Activated CD8-positive, alpha-beta memory T cell treated with anti-CD3 and anti-CD28 coated beads, Interleukin-2, amount 50 U/mL, for 1 hour (primary cell): ENCODE data around the gene CPPED1.
"Not testable (repeated sequence)": the region's sequence is repeated elsewhere in the genome, so short reads cannot be mapped to it uniquely, and the experiment has no call there.

Source experiments
- DNase-seq: peaks from one replicate; pipeline ENCODE4 v3.0.0-alpha.2; 2020; ENCODE audit errors: extremely low read depth

Gene CPPED1

DNA sequence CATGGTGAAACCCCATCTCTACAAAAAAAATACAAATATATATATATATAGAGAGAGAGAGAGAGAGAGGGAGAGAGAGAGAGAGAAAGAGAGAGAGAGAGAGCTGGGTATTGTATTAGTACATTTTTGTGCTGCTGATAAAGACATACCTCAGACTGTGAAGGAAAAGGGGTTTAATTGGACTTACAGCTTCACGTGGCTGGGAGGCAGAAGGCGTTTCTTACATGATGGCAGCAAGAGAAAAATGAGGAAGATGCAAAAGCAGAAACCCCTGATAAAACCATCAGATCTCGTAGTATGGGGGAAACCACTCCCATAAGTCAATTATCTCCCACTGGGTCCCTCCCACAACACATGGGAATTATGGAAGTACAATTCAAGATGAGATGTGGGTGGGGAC lies 37.5 kb downstream of the CPPED1 start:
- DNase-seq = not testable (repeated sequence)

DNA sequence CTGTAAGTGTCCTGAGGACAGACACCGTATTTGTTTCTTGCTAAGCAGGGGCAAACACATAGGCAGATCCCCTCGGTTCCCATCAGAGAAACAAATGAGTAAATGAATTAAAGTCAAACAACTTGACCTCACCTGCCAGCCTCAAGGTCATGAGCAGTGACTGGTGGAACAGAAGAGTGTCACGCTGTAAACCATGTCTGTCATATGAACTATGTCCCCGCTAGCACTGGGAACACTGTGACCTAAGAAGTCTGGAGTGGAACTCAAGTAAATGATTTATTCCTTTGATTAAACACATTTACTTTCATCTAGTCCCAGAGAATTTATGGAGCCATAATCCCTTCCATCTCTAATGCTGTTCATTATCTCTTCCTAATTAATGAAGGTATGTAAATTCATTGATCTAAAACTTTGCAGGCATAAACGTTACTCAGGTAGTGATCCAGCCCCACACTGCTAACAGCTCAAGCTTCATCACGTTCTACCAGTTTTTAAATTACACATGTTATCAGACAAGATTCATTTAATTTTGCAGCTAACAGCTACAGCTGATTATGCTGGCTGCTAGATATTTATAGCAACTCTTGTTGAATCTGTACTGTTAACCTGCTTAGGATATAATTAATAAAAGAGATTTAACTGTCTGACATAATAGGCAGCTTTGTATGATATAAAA lies 38.7 kb downstream of the CPPED1 start:
- DNase-seq = no peak

DNA sequence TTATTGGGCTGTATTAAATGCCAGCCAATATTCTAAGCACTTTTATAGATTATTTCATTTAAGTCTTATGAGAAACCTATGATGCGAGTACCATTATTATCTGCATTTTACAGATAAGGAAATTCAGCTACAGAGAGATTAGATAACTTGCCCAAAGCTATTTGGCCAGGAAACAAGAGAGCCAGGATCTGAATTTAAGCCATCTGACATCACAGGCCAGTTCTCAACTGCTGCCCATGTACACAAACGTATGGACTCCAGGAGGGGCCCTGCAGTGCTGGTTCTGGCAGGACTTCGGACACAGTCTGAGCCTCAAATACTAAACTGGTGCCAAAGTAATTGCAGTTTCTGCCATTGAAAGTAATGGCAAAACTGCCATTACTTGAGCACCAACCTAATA lies 40.2 kb downstream of the CPPED1 start:
- no peak for DNase-seq

DNA sequence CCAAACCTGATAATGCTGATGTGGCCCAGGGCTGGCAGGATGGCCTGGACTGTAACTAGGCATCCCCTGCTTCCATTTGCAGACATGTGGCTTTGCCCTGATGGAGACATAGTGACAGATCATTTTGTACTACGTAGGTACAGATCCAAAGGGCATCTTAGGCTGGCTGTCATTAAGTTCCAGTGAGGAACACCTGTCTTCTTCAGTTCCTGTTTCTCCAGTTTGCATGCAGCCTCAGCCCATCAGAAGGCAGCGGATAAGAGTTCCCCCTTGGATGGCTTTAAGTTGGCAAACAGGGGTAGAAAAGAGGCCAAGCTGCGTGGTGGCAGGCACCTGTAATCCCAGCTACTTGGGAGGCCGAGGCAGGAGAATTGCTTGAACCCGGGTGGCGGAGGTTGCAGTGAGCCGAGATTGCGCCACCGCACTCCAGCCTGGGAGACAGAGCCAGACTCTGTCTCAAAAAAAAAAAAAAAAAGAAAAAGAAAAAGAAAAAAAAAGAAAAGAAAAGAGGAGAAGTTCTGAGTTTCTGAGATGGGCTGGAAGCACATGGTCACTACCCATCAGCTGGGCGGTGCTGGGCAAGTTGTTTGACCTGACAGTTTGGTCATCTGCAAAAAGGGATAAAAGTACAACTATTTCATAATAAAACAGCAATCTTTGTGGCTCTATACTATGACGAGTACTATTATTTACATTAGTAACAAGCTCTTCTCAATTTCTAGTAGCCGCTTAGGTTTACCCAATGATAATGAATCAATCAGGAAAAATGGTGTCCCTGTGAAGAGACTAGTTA lies 42.7 kb downstream of the CPPED1 start:
- DNase-seq = no peak

DNA sequence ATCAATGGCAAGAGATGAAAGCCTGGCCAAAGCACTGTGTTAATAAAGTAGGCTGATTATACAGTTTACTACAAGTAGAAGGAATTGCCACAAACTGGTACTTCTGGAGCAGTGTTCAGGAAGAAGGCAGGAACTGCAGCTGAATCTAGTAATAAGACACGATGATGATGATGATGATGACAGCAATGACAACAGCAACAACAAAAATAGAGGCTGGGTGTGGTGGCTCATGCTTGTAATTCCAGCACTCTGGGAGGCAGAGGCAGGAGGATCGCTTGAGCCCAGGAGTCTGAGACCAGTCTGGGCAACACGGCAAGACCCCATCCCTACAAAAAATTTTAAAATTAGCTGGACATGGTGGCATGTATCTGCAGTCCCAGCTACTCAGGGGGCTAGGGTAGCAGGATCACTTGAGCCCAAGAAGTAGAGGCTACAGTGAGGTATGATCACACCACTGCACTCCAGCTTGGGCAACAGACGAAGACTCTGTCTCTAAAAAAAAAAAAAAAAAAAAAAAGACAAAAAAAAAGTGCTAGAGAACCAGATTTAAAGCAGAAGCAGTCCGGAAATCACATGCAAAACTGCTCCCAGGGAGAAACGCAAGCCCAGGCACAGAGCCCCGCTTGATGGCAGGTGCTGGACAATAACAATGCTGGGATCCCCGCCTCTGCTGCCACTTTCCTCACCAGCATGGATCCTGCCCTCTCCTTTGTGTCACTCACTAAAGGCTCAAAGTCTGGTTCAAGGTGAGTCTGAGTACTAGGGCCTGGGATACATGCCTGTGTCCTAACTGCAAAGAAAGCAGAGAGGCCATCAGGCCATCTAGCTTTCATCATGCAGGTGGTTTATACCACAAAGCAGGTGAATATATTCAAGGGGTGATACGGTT lies 44.8 kb downstream of the CPPED1 start:
- DNase-seq = no peak

DNA sequence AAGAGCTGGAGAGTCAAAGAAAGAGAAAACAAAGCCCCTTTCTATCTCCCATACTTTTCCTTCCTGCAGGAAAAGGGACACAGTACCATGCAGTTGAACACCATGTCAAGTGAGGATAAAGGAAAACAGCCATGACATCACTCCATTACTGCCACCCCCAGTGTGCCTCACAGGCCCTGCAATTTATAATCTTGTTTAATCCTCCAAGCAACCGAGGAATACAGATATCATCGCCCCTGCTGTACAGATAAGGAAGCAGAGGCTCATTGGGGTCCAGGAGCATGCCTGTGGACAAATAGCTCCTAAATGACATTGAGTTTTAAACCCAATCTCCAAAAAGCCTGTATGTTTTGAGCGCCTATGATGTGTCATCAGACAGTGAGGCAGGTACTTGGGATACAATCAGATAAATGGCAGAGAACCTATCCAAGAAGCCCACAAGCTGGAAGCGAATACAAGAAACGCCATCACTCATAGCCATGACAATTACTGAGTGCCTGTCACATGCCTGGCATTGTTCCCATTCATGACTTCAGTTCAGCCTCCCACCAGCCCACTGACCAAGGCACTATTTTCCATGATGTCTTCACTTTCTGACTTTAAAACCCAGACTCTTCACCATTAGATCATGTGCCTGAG lies 45.5 kb downstream of the CPPED1 start:
- no peak for DNase-seq

DNA sequence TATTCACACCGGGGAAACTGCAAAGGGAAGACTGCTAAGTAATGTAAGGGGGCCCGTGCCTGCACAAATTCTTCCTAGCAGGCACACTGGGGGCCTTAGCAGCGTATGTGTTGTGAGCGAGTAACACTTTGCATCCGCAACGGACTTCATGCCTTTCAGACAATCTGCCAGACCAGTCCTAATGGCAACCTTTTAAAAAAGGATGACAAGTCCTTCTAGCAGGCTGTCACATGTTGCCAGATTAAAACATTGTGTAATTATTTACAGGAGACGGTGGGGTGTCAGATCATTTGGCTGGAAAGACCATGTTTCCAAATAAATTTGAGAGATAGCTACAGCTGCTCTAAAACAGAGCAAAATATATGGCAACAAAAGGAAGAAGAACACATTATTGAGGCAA lies 46.1 kb downstream of the CPPED1 start:
- DNase-seq = no peak

DNA sequence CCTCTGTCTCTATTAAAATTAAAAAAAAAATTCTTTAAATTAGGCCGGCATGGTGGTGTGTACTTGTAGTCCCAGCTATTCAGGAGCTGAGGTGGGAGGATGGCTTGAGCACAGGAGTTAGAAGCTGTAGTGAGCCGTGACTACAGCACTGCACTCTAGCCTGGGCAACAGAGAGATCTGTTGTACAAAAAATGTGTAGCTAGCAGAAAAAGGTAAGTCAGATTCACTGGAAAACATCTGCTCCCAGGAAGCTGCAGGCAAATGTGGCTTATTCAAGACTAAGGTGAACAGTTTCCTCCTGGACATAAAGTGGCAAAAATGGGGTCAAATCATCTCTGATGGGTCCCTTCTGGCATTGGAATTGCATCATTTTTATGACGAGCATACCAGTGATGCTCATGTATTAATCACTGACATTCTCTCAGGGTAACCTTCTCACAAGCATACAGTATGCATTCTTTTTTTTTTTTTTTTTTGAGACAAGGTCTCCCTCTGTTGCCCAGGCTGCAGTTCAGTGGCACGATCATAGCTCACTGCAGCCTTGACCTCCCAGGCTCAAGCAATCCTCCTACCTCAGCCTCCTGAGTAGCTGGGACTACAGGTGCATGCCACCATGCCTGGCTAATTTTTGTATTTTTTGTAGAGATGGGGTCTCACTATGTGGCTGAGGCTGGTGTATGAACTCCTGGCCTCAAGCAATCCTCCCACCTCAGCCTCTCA lies 48.7 kb downstream of the CPPED1 start:
- no peak for DNase-seq

DNA sequence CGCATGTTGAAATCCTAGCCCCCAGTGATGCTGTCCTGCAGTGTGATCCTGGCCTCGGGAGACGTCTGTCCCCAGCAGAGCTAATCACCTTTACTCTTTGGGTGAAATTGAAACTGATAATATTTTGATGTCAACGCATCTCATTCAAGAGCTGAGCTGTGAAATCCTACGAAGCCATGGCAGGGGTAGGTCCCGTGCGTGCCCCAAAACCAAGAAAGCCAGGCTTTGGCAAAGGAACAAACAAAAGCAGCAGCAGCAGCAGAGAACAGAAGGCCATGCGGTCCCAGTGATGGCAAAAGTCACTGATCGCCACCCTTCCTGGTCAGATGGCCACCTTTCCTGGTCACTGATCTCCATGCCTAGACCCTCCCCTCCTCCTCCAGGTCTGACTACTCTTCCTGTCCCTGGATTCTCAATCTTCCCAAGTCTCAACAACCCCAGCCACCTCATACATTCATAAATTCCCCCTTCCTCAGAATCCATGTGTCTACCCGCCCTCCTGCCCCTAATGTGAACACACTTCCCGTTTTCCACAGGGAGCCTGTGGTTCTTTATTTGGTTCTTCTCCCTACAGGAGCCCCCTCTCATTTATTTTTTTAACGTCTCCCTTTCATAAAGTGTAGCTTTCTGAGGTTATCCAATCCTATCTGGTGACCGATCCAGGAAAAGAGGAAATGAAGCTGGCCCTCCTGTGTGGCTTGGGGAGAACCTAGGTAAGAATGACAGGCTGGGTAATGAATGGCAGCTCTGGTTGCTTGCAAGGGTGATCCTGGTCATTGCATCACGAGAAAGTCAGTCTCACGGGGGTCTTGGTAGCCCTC lies 50.3 kb downstream of the CPPED1 start:
- DNase-seq = no peak

DNA sequence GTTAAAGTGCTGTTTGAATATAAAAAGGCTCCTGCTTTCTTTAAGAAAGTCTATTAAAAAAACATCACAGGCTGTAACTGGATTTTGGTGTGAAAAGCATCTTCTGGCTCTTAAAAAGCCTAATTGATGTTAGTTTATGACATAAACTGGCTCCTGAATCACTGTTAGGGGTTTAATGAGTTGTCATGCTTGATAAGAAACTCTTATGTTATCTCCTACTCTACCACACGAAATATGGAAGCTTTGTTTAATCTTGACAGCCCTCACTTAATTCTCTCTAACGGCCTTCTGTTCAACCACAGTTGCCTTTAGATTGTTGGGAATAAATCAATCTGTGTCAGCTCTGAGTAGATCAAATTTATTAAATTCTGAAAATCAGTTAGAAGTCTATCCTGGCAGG lies 51.5 kb downstream of the CPPED1 start:
- DNase-seq = no peak

DNA sequence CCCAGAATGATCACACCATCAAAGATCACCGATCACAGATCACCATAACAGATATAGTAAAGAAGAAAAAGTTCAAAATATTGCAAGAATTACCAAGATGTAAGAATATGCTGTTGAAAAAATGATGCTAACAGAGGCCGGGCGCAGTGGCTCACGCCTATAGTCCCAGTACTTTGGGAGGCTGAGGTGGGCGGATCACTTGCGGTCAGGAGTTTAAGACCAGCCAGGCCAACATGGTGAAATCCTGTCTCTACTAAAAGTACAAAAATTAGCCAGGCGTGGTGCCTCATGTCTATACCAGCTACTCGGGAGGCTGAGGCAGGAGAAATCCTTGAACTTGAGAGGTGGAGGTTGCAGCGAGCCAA lies 53.2 kb downstream of the CPPED1 start:
- no peak for DNase-seq

DNA sequence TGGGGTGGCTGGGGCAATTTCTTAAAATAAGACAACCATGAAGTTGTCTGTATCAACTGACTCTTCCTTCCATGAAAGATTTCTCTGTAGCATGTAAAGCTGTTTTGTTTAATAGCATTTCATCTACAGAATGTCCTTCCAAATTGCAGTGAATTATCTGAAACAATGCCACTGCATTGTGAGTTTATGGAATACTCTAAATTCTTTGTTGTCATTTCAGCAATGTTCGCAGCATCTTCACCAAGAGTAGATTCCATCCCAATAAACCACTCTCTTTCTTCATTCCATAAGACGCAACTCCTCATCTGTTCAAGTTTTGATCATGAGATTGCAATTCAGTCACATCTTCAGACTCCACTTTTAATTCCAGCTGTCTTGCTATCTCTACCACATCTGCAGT lies 54.6 kb downstream of the CPPED1 start:
- no peak for DNase-seq

DNA sequence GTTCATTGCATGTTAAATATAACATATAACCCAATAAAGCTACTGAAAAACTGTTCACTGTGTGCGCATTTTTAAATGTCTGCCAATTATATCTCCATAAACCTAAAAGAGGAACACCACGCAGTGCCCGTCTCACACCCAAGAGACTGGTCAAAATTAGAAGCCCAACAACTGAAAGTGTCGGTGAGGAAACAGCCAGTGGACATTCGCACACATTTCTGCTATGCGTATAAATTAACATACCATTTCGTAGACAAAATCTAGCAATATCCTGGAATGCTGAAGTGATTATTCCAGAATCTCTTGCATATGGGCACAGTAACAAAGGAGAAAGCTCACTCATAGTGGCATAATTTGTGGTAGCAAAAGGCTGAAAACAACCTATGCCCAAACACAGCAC lies 55.9 kb downstream of the CPPED1 start:
- DNase-seq = no peak

DNA sequence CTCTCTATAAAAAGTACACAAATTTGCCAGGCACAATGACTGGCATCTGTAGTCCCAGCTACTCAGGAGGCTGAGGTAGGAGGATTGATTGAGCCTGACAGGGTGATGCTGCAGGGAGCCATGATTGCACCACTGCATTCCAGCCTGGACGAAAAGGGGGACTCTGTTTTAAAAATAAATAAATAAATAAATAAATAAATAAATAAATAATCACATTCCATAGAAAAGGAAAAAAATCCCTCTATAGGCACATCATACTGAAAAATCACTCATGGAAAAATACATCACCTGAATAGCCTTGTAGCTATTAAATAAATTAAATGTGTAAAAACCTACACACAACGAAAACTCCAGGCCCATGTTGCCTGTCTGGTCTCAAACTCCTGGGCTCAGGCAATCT lies 56.4 kb downstream of the CPPED1 start:
- DNase-seq = no peak

DNA sequence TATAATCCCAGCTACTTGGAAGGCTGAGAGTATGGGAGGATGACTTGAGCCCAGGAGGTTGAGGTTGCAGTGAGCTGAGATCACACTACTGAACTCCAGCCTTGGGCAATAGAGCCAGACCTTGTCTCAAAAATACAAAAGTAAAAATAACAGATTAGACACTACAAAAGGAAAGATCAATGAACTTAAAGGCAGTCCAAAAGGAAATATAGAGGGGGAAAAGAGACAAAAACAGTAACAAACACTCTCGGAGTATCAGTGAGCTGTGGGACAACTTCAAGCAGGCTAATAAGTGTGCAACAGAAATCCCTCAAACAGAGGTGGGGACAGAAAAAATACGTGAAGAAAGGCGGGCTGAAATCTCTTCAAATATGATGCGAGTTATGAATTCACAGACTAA lies 58.8 kb downstream of the CPPED1 start:
- no peak for DNase-seq

DNA sequence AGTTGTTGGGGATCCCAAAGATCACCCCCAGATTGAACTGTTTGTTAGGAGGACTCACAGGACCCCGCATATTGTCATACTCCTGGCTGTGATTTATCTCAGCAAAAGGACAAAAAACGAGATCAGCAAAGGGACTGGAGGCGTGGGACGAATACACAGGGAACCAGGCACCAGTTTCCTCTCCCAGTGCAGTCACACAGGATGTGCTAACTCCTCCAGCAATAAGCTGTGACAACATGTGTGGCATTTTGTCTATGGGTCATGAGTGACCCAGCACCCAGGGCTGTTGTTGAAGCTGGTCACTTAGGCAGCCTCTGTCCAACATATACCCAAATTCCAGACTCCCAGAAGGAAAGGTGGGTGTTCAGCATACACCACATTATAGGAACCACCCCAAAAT lies 60.9 kb downstream of the CPPED1 start:
- no peak for DNase-seq

DNA sequence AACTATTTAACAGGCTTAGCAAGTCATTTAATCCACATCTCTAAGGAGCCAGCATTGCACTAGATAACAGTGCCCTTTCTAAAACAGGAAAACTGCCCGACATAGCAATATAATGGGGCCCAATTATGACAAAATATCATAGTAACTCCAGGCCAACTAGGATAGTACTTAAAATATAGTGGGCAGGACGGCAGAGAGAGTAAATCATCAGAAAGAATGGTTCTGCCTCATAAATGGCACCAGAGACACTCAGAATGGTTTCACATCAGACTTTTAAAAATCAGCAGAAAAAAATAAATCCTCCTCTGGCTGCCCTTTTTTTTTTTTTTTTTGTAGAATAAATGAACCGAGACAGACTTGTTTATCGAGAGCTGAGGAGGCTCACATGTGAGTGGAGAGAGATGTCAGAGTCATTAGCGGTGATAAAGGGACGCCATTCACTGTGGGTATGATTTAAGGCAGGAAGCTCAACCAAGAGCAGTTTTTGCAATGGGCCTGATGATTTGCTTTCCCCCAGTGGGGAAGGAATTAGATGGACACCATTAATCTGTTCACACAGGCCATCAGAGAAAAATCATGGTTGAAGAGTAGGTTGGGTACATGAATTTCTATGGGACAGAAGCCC lies 62.6 kb downstream of the CPPED1 start:
- DNase-seq = no peak

DNA sequence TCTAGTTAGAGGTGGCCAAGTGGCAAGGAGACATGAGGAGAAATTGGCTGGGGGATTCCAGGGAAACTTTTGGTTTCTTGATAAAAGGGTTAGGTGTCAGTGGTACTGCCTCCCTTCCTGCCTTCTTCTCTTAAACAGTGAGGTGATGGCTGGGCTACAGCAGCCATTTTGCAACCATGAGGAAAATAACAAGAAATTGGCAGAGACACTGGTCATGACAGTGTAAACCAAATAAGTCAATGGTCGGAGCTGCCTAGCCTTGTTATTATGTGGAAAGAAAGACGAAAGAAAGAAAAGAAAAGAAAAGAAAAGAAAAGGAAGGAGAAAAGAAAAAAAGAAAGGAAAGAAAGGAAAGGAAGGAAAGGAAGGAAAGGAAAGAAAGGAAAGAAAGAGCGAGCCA lies 63.9 kb downstream of the CPPED1 start:
- no peak for DNase-seq

DNA sequence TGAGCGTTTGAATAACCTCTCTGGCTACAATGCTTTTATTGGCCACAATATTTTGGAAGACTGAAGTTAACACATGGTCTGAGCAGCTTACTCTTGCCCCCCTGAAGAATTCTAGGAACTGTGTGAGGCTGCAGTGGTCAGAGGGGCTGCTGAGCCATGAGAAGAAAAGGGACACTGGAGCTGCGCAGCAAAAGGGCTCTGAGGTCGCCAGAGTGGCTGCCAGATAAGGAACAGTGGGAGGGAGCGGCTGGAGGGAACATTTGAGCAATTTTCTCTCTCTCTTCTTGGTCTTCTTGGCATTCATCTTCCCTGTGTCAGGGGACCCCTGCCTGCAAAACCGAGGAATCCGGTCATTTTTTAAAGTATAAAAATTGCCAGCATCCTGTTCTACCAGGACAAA lies 66.1 kb downstream of the CPPED1 start:
- DNase-seq = no peak

DNA sequence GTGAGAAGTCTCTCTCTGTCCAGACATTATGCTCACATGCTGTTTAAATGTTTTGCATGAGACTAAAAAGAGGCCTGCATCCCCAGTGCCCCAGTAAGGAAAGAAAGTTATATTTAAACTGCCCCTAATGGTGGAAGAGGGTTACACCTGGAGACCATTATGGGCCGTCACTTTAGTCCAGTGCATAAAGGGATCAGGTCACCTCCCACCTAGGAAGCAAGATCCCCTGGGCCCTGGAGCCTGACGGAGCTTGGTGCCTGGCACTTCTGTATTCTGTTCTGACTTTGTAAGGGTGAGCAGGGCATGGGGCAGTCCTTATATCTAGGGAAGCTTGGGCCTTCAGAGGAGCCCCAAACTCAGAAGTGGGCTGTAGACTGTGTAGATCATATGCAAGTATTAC lies 67.9 kb downstream of the CPPED1 start:
- DNase-seq = no peak
